ENCODE data around the gene RHBDF1. TPM values are rescaled to one million over a fixed set of nuclear protein-coding genes. Genes with fewer than 3 reads are reported as not detected.

RHBDF1 gene
- total RNA-seq, 1 donor: 66.8 TPM

DNA sequence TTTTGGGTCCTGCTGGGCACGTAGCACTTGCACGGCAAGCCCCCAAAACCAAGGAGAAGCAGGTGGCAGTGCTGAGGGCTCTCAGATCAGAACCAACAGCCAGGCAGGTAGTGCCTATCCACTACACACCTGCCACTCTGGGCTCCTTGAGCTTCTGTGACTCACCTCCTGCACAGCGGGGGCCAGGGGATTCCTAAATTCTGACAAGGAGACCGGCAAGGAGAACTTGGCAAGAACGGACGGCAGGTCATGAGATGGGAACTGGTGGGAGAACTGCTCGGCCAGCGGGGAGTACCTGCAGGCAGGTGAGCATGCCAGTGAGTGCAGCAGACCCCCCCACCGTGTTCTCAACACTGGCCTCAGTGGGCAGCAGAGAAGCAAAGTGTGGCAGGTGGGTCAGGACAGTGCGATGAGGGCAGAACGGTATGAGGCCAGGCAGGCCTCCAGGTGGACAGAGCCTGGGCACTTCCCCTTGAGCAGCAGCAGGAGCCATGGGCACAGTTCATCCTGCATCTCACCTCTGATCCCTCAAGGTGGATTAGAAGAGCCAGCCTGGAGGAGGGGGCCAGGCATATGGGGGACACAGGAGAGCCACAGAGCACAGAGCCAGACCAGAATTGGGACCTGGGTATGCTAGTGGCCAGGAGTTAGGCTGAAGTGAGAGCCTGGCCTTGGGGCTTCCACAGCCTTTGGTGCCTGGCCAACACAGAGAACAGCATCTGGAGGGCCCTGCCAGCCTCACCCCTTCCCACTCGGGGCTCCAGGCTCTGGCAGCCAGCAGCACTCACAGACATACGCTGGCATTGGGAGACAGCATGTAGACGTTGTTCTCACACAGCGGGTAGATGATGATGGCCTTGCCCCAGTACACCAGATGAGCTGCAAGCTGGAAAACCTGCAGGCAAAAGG is 20.3 kb upstream of the RHBDF1 start:
- DNase-seq (ENCODE audit: low read depth): no peak
- H3K4me3 ChIP-seq (ENCODE audit: low read depth, low read length): no peak overlapping the region
- TF ChIP-seq, protein P1, sequence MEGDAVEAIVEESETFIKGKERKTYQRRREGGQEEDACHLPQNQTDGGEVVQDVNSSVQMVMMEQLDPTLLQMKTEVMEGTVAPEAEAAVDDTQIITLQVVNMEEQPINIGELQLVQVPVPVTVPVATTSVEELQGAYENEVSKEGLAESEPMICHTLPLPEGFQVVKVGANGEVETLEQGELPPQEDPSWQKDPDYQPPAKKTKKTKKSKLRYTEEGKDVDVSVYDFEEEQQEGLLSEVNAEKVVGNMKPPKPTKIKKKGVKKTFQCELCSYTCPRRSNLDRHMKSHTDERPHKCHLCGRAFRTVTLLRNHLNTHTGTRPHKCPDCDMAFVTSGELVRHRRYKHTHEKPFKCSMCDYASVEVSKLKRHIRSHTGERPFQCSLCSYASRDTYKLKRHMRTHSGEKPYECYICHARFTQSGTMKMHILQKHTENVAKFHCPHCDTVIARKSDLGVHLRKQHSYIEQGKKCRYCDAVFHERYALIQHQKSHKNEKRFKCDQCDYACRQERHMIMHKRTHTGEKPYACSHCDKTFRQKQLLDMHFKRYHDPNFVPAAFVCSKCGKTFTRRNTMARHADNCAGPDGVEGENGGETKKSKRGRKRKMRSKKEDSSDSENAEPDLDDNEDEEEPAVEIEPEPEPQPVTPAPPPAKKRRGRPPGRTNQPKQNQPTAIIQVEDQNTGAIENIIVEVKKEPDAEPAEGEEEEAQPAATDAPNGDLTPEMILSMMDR (IDR thresholded peaks at IDR 0.05; ENCODE audit: insufficient read depth, low read length): no peak

DNA sequence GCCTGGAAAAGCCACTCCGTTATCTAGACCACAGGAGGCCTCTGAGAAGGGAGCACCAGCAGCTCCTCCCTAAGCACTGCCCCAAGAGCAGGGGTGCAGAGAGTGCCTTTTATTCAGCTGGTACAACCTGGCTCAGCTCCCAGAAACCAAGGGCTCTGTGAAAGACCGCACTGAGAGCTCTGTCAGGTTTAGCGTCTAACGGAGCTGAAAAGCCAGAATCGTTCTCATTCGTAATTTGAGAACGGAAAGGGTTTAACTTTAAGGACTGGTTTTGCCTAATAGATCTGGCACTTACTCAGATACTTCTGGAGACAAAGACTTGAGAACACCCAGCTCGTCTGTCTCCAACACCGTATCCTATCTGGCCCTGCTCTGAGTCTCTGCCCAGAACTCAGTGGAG is 19.1 kb upstream of the RHBDF1 start:
- TF ChIP-seq, protein P1 (IDR thresholded peaks at IDR 0.05; ENCODE audit: insufficient read depth, low read length): no peak
- H3K4me3 ChIP-seq (ENCODE audit: low read depth, low read length): no peak overlapping the region
- DNase-seq (ENCODE audit: low read depth): peak; percentile 52

DNA sequence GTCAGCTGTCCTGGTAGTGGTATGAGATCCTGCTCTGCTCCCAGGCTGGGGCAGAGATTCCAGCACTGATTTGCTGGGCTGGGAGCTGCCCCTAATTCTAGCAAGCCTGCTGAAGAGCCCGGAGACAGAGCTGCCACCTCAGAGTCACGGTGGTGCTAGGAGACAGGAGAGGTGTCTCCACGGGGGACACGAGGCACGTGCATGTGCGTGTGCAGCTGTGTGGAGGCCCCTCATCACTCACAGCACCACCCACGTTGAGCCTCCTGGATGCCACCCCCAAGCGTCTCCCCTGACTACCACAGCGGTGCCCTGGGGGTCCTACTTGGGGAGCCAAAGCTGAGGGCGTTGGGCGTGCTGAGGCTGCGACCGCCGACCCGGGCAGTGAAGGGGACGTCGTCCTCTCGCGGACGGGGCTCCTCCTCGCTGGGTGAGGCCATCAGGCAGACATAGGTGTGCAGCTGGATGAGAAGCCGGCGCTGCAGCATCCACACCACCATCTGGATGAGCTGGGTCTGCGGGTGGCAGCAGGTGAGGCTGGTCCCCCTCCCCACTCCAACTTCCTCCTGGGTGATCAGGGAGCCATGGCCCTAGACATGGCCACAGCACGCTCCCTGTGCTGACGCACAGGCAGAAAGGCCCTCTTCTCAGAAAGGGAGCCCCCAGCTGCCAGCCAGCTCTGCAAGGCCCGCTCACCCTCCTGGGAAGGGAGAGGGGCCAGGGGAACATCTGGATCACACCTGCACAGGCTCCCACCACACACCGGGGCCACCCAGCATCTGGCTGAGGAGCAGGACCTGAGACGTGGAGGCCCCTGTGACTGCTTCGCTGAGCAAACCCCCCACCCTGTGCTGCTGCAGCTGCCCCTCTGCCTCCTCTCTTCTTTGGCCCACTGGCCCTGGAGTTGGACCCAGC is 17.2 kb upstream of the RHBDF1 start:
- TF ChIP-seq, protein P1 (IDR thresholded peaks at IDR 0.05; ENCODE audit: insufficient read depth, low read length): no peak
- H3K4me3 ChIP-seq (ENCODE audit: low read depth, low read length): no peak overlapping the region
- DNase-seq (ENCODE audit: low read depth): no peak

DNA sequence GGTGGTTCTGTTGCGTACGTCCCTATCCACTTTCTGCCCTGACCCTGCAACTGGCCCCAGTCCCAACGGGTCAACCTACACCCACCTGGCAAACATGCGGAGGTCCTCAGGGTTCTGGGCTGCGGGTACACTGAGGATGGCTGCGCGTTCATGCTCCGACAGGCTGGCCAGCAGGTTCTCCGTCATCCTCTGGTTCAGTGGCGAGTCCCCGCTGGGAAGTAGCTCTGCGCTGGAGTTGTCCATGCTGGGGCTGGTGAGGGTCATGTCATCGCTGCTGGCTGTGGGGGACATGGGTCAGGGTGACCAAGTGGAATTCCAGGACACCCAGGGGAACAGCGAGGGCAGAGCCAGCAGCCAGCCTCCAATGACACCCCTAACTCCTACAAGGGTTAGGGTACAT is 16.2 kb upstream of the RHBDF1 start:
- TF ChIP-seq, protein P1 (IDR thresholded peaks at IDR 0.05; ENCODE audit: insufficient read depth, low read length): no peak
- no peak for DNase-seq (ENCODE audit: low read depth)
- no peak overlapping the region for H3K4me3 ChIP-seq (ENCODE audit: low read depth, low read length)

DNA sequence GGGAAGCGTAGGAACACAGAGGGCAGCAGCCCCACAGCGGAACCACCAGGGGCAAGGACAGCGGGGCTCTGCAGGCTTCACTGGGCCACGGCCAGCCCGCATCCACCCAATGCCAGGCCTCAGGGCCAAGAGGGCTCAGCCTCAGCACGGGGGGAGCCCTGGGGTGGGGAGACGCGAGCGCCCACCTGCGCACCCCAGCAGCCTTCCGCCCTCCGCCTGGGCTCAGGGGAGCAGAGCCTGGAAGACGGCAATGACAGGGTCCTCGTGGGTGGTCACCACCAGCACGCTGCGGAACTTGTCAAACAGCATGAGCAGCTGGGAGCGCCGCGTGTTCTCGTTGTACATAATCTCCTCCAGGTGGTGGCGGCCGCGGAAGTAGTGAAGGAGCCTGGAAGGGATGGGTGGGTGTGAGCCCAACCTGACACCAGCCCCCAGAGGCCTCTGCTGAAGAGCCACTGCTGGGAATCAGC is 14.1 kb upstream of the RHBDF1 start:
- H3K4me3 ChIP-seq (ENCODE audit: low read depth, low read length): no peak overlapping the region
- DNase-seq (ENCODE audit: low read depth): no peak
- TF ChIP-seq, protein P1 (IDR thresholded peaks at IDR 0.05; ENCODE audit: insufficient read depth, low read length): no peak

DNA sequence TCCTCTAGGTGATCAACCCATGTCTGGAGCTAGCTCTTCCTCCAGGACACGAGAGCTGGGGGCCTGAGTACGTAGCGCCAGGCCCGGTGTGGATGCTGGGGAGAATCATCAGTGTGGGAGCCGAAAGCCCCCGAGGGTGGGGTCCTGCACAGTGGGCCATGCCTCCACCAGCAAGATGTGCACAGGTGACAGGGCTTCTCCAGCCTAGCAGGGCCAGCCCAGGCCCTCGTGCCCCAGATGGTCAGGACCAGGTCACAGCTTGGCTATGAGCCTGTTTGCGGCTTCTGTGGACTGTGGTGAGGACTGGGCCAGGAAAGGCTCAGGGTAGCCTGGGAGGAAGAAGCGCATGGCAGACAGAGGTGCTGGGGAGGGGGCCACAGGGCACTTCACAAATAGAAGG is 13.4 kb upstream of the RHBDF1 start:
- TF ChIP-seq, protein P1 (IDR thresholded peaks at IDR 0.05; ENCODE audit: insufficient read depth, low read length): no peak
- no peak overlapping the region for H3K4me3 ChIP-seq (ENCODE audit: low read depth, low read length)
- no peak for DNase-seq (ENCODE audit: low read depth)

Measured in fibroblast of the aortic adventitia (primary cell).